Measurements from ENCODE around the gene CRYBG2. TPM values are rescaled to one million over a fixed set of nuclear protein-coding genes. Genes with fewer than 3 reads are reported as not detected.

Gene CRYBG2
- total and polyA plus RNA-seq, 2 of the 13 experiments (the other 11 are each of a cell fraction or from before 2014, with no cell fraction given): 1.3 to 2.9 TPM

DNA sequence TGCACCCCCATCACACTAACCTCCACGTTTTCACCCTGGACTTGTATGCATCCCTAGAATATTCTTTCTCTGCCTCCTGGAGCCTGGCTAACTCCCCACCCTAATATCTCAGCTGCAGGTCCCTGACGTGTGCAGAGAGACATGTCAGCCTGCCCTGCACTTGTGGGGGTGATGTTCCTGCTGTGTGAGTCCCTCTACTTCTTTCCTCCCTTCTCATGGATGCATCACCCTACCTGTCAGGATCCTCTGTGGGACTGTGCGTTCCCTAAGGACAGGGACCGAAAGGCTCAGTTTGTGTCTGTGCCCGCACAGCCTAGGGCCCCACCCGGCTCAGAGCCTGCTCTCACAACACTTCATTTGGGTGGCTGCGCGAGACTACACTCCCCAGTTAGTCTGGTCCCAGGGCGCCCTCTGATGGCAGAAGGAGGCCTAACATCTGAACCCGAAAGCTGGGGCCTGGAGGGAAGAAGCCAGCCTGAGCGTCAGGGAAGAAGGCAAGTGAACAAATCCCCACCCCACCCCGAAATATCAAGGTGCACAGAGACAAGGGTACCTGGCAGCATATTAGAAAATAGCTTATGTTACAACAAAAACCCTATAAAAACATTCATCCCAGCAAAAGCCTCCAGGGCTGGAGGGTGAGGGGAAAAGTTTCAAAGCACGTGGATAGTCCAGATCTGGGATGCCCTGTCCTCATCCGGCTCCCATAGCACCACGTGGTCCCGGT is 32.5 kb downstream of the CRYBG2 start (continued):
- TF ChIP-seq, protein P1, sequence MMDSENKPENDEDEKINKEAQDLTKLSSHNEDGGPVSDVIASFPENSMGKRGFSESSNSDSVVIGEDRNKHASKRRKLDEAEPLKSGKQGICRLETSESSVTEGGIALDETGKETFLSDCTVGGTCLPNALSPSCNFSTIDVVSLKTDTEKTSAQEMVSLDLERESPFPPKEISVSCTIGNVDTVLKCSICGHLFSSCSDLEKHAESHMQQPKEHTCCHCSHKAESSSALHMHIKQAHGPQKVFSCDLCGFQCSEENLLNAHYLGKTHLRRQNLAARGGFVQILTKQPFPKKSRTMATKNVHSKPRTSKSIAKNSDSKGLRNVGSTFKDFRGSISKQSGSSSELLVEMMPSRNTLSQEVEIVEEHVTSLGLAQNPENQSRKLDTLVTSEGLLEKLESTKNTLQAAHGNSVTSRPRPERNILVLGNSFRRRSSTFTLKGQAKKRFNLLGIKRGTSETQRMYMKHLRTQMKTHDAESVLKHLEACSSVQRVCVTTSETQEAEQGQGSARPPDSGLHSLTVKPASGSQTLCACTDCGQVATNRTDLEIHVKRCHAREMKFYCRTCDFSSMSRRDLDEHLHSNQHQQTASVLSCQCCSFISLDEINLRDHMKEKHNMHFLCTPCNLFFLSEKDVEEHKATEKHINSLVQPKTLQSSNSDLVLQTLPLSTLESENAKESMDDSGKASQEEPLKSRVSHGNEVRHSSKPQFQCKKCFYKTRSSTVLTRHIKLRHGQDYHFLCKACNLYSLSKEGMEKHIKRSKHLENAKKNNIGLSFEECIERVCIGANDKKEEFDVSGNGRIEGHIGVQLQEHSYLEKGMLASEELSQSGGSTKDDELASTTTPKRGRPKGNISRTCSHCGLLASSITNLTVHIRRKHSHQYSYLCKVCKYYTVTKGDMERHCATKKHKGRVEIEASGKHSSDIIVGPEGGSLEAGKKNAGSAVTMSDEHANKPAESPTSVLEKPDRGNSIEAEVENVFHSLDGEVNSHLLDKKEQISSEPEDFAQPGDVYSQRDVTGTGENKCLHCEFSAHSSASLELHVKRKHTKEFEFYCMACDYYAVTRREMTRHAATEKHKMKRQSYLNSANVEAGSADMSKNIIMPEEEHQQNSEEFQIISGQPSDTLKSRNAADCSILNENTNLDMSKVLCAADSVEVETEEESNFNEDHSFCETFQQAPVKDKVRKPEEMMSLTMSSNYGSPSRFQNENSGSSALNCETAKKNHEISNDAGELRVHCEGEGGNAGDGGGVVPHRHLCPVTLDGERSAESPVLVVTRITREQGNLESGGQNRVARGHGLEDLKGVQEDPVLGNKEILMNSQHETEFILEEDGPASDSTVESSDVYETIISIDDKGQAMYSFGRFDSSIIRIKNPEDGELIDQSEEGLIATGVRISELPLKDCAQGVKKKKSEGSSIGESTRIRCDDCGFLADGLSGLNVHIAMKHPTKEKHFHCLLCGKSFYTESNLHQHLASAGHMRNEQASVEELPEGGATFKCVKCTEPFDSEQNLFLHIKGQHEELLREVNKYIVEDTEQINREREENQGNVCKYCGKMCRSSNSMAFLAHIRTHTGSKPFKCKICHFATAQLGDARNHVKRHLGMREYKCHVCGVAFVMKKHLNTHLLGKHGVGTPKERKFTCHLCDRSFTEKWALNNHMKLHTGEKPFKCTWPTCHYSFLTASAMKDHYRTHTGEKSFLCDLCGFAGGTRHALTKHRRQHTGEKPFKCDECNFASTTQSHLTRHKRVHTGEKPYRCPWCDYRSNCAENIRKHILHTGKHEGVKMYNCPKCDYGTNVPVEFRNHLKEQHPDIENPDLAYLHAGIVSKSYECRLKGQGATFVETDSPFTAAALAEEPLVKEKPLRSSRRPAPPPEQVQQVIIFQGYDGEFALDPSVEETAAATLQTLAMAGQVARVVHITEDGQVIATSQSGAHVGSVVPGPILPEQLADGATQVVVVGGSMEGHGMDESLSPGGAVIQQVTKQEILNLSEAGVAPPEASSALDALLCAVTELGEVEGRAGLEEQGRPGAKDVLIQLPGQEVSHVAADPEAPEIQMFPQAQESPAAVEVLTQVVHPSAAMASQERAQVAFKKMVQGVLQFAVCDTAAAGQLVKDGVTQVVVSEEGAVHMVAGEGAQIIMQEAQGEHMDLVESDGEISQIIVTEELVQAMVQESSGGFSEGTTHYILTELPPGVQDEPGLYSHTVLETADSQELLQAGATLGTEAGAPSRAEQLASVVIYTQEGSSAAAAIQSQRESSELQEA (CRISPR knock-in tag; IDR thresholded peaks at IDR 0.05; ENCODE audit: not compliant biosample characterization): no peak
- TF ChIP-seq ZNF20 (CRISPR knock-in tag; IDR thresholded peaks at IDR 0.05): no peak
- TF ChIP-seq XRCC5 (optimal IDR thresholded peaks at IDR 0.05; ENCODE audit: low read length): peak; percentile 59
- TF ChIP-seq ZNF777 (CRISPR knock-in tag; IDR thresholded peaks at IDR 0.05): no peak
- TF ChIP-seq CEBPZ (IDR thresholded peaks at IDR 0.05; ENCODE audit: low read length): no peak
- no peak for TF ChIP-seq ELF1 (CRISPR knock-in tag; IDR thresholded peaks at IDR 0.05)
- no peak for TF ChIP-seq HDAC1 (CRISPR knock-in tag; IDR thresholded peaks at IDR 0.05)
- TF ChIP-seq TCF7 (IDR thresholded peaks at IDR 0.05; ENCODE audit: low read depth): no peak
- no peak for TF ChIP-seq CREB1 (IDR thresholded peaks at IDR 0.05)
- no peak for TF ChIP-seq CREB1 (CRISPR knock-in tag; IDR thresholded peaks at IDR 0.05)
- TF ChIP-seq MXI1 (IDR thresholded peaks at IDR 0.05; ENCODE audit: borderline replicate concordance, low read depth, low read length): no peak
- TF ChIP-seq NR3C1 (CRISPR knock-in tag; IDR thresholded peaks at IDR 0.05): no peak
- no peak for TF ChIP-seq MEIS2 (CRISPR knock-in tag; IDR thresholded peaks at IDR 0.05)
- no peak for TF ChIP-seq ZNF225 (CRISPR knock-in tag; IDR thresholded peaks at IDR 0.05)
- peak; percentile 24; the same call in 1 of the 2 replicates for TF ChIP-seq ELF3 (CRISPR knock-in tag; IDR thresholded peaks at IDR 0.05)
- TF ChIP-seq, protein P2, sequence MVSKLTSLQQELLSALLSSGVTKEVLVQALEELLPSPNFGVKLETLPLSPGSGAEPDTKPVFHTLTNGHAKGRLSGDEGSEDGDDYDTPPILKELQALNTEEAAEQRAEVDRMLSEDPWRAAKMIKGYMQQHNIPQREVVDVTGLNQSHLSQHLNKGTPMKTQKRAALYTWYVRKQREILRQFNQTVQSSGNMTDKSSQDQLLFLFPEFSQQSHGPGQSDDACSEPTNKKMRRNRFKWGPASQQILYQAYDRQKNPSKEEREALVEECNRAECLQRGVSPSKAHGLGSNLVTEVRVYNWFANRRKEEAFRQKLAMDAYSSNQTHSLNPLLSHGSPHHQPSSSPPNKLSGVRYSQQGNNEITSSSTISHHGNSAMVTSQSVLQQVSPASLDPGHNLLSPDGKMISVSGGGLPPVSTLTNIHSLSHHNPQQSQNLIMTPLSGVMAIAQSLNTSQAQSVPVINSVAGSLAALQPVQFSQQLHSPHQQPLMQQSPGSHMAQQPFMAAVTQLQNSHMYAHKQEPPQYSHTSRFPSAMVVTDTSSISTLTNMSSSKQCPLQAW (CRISPR knock-in tag; IDR thresholded peaks at IDR 0.05): no peak
